Glomerular visceral epithelial cell (primary cell): ENCODE results near the gene SEZ6.
A peak's percentile ranks its signal among the peaks of the same experiment; 100 is the strongest.

Experiments
- DNase-seq: peaks from one replicate; pipeline ENCODE4 v3.0.0-alpha.2; 2016; ENCODE audit errors: extremely low spot score

The SEZ6 gene

GRCh38 chr17:28954886-28955285 lies 50.9 kb downstream of the SEZ6 start:
- DNase-seq: no peak

- peak; percentile 46 for DNase-seq
These were observed 52.3 kb downstream of the SEZ6 start for GRCh38 chr17:28953444-28954118.

- DNase-seq: peak; percentile 99
These were observed 53.5 kb downstream of the SEZ6 start for GRCh38 chr17:28951991-28952975.

- DNase-seq: peak; percentile 100
These were observed 54.3 kb downstream of the SEZ6 start, which contains the start of gene PHF12 for GRCh38 chr17:28951428-28951990. PHF12 (minus strand) TSS chr17:28951518; CDS start chr17:28950960, 558 bp downstream.

GRCh38 chr17:28950752-28951427 lies 54.9 kb downstream of the SEZ6 start:
- no peak for DNase-seq

- peak; percentile 44 for DNase-seq
These were observed 55.6 kb downstream of the SEZ6 start for GRCh38 chr17:28950017-28950751.

- DNase-seq: peak; percentile 33
These were observed 56.4 kb downstream of the SEZ6 start for GRCh38 chr17:28949185-28950016.

GRCh38 chr17:28948873-28949184 lies 57.0 kb downstream of the SEZ6 start:
- DNase-seq: no peak

GRCh38 chr17:28948342-28948741 lies 57.5 kb downstream of the SEZ6 start:
- no peak for DNase-seq

GRCh38 chr17:28947639-28948038 lies 58.2 kb downstream of the SEZ6 start:
- no peak for DNase-seq

- peak; percentile 24 for DNase-seq
These were observed 59.6 kb downstream of the SEZ6 start for GRCh38 chr17:28946239-28946638.

- DNase-seq: no peak
These were observed 60.7 kb downstream of the SEZ6 start for GRCh38 chr17:28944862-28945741.

- no peak for DNase-seq
These were observed 61.5 kb downstream of the SEZ6 start for GRCh38 chr17:28944343-28944742.

GRCh38 chr17:28942925-28943324 lies 62.9 kb downstream of the SEZ6 start:
- DNase-seq: no peak

- DNase-seq: no peak
These were observed 64.6 kb downstream of the SEZ6 start for GRCh38 chr17:28941251-28941650.

GRCh38 chr17:28940675-28941074 lies 65.2 kb downstream of the SEZ6 start:
- DNase-seq: no peak

GRCh38 chr17:28940142-28940541 lies 65.7 kb downstream of the SEZ6 start:
- DNase-seq: no peak

- no peak for DNase-seq
These were observed 67.3 kb downstream of the SEZ6 start for GRCh38 chr17:28938552-28938951.

- no peak for DNase-seq
These were observed 68.6 kb downstream of the SEZ6 start for GRCh38 chr17:28937044-28937729.
